ENCODE measurements around the gene SCG2.

DNA sequence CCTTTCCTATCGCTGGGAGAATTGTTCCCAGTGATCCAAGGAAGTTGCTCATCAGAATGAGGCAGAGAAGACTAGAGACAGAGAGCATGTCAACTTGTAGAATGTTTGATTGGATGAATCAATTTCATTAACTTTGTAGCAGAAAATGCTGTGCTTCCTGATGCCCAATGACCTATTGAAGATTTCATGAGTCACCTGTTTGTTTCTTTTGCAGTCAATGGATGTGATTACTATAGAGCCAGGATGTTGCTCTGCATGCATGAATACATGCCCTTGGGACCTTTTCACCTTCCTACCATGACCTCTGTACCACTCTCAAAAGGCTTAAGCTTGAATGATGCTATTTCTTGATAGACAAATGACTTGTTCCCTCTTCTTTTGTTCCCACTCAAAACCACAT, 23.3 kb downstream of the SCG2 start:
- TF ChIP-seq, protein P1, sequence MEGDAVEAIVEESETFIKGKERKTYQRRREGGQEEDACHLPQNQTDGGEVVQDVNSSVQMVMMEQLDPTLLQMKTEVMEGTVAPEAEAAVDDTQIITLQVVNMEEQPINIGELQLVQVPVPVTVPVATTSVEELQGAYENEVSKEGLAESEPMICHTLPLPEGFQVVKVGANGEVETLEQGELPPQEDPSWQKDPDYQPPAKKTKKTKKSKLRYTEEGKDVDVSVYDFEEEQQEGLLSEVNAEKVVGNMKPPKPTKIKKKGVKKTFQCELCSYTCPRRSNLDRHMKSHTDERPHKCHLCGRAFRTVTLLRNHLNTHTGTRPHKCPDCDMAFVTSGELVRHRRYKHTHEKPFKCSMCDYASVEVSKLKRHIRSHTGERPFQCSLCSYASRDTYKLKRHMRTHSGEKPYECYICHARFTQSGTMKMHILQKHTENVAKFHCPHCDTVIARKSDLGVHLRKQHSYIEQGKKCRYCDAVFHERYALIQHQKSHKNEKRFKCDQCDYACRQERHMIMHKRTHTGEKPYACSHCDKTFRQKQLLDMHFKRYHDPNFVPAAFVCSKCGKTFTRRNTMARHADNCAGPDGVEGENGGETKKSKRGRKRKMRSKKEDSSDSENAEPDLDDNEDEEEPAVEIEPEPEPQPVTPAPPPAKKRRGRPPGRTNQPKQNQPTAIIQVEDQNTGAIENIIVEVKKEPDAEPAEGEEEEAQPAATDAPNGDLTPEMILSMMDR (IDR thresholded peaks at IDR 0.05): no peak
- no peak for TF ChIP-seq POLR2A (IDR thresholded peaks at IDR 0.05)

Measured in heart left ventricle (tissue), 13 donors.